ENCODE measurements around the gene TMEM255B. TPM values are rescaled to one million over a fixed set of nuclear protein-coding genes. Genes with fewer than 3 reads are reported as not detected.

Gene TMEM255B
- total RNA-seq, 1 donor from 2014 or later: 0.89 TPM

DNA sequence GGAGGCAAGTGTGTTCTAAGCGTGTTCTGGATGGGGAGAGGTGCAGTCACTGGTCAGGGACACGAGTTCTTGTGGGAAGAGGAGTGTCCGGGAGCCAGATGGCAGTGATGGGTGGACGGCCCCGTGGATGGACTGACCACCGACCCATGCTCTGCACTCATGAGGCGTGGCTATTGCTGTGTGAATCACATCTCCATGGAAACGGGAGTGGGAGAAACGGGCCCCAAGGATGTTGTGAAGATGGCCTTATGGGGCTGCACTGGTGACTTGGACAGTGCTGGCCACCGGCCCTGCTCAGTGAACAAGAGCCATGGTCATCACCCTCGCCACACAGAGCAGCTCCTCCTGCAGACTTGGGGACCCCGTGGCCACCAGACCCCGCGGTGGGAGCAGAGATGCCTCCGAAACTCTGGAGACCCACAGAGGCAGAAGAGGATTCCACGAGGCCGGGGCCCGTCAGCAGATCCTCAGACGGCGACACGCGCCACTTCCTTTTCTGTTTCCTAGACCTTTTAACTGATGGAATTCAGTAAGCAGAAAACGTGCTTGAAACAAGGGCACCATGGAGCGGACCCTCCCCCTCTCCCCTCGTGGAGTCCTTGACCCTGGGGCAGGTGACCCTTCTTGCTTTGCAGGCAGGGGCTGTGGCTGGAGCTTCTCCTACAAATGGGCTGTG is 57.4 kb downstream of the TMEM255B start:
- TF ChIP-seq, protein P1, sequence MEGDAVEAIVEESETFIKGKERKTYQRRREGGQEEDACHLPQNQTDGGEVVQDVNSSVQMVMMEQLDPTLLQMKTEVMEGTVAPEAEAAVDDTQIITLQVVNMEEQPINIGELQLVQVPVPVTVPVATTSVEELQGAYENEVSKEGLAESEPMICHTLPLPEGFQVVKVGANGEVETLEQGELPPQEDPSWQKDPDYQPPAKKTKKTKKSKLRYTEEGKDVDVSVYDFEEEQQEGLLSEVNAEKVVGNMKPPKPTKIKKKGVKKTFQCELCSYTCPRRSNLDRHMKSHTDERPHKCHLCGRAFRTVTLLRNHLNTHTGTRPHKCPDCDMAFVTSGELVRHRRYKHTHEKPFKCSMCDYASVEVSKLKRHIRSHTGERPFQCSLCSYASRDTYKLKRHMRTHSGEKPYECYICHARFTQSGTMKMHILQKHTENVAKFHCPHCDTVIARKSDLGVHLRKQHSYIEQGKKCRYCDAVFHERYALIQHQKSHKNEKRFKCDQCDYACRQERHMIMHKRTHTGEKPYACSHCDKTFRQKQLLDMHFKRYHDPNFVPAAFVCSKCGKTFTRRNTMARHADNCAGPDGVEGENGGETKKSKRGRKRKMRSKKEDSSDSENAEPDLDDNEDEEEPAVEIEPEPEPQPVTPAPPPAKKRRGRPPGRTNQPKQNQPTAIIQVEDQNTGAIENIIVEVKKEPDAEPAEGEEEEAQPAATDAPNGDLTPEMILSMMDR (IDR thresholded peaks at IDR 0.05): no peak
- DNase-seq (ENCODE audit: extremely low spot score, unreplicated experiment): no peak
- Mint-ChIP-seq H3K36me3 (ENCODE audit: unreplicated experiment) (no peaks in the 10 kb centered on the region), H3K27me3 (ENCODE audit: unreplicated experiment) (no peaks in the 10 kb centered on the region), H3K4me1 (ENCODE audit: unreplicated experiment) (peaks cover 35% of the 10 kb centered on the region), H3K27ac (ENCODE audit: unreplicated experiment) (no peak overlapping the region), H3K4me3 (ENCODE audit: unreplicated experiment) (no peak overlapping the region), H3K9me3 (ENCODE audit: unreplicated experiment) (no peaks in the 10 kb centered on the region)

GRCh38 chr13:113816946-113817859 is 58.2 kb downstream of the TMEM255B start:
- Mint-ChIP-seq H3K9me3 (ENCODE audit: unreplicated experiment) (no peaks in the 10 kb centered on the region), H3K27me3 (ENCODE audit: unreplicated experiment) (no peaks in the 10 kb centered on the region), H3K27ac (ENCODE audit: unreplicated experiment) (peak overlapping the region; percentile 34), H3K4me1 (ENCODE audit: unreplicated experiment) (peaks cover 40% of the 10 kb centered on the region), H3K36me3 (ENCODE audit: unreplicated experiment) (no peaks in the 10 kb centered on the region), H3K4me3 (ENCODE audit: unreplicated experiment) (no peak overlapping the region)
- DNase-seq (ENCODE audit: extremely low spot score, unreplicated experiment): no peak
- TF ChIP-seq, protein P1 (IDR thresholded peaks at IDR 0.05): peak; percentile 87

GRCh38 chr13:113817860-113818691 is 59.0 kb downstream of the TMEM255B start:
- no peaks in the 10 kb centered on the region for H3K27me3 Mint-ChIP-seq (ENCODE audit: unreplicated experiment)
- peak overlapping the region; percentile 34 for H3K27ac Mint-ChIP-seq (ENCODE audit: unreplicated experiment)
- no peaks in the 10 kb centered on the region for H3K36me3 Mint-ChIP-seq (ENCODE audit: unreplicated experiment)
- no peak for DNase-seq (ENCODE audit: extremely low spot score, unreplicated experiment)
- no peaks in the 10 kb centered on the region for H3K9me3 Mint-ChIP-seq (ENCODE audit: unreplicated experiment)
- H3K4me1 Mint-ChIP-seq (ENCODE audit: unreplicated experiment): peaks cover 40% of the 10 kb centered on the region
- TF ChIP-seq, protein P1 (IDR thresholded peaks at IDR 0.05): no peak
- no peak overlapping the region for H3K4me3 Mint-ChIP-seq (ENCODE audit: unreplicated experiment)

- no peak overlapping the region for H3K27ac Mint-ChIP-seq (ENCODE audit: unreplicated experiment)
- H3K36me3 Mint-ChIP-seq (ENCODE audit: unreplicated experiment): no peaks in the 10 kb centered on the region
- H3K9me3 Mint-ChIP-seq (ENCODE audit: unreplicated experiment): no peaks in the 10 kb centered on the region
- DNase-seq (ENCODE audit: extremely low spot score, unreplicated experiment): no peak
- no peak overlapping the region for H3K4me3 Mint-ChIP-seq (ENCODE audit: unreplicated experiment)
- peaks cover 38% of the 10 kb centered on the region for H3K4me1 Mint-ChIP-seq (ENCODE audit: unreplicated experiment)
- TF ChIP-seq, protein P1 (IDR thresholded peaks at IDR 0.05): no peak
- no peaks in the 10 kb centered on the region for H3K27me3 Mint-ChIP-seq (ENCODE audit: unreplicated experiment)
These were observed 59.8 kb downstream of the TMEM255B start for GRCh38 chr13:113818700-113819295.
